ENCODE measurements around the gene TMEM126A.

Gene TMEM126A

GRCh38 chr11:85698195-85698594 is 50.4 kb downstream of the TMEM126A start:
- no peak for DNase-seq

- DNase-seq: no peak
These were observed 52.4 kb downstream of the TMEM126A start for GRCh38 chr11:85699957-85700741.

- no peak for DNase-seq
These were observed 57.2 kb downstream of the TMEM126A start for GRCh38 chr11:85704967-85705366.

GRCh38 chr11:85705800-85706199 is 58.0 kb downstream of the TMEM126A start:
- no peak for DNase-seq
